ENCODE data around the gene DHX9. TPM values are rescaled to one million over a fixed set of nuclear protein-coding genes. Genes with fewer than 3 reads are reported as not detected.
A peak's percentile ranks its signal among the peaks of the same experiment; 100 is the strongest.

The DHX9 gene
- total RNA-seq, 1 experiment from 2014 or later: 336 TPM

DNA sequence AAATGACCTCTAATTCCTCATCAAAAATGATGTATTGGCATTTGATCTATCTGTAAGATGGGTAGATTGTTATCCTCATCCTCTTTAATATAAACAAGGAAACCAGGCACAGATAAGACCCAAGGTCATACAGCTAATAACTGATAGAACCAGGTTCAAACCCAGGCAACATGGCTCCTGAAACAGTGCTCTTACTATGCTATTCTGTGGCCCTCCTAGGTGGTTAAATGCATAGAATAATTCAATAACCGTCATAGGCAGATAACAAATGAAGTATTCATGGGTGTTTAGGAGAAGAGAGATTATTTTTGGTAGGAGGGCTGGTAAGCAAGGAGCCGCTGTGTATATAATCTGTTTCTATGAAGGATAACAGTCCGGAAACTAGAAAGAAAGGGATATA is 46.4 kb downstream of the DHX9 start:
- WGBS (ENCODE audit: extremely low coverage, insufficient read length, low lambda C conversion rate): no CpG with 5 or more reads among the region's 3 CpGs
- H3K27ac Mint-ChIP-seq: peak overlapping the region in 1 of 3 experiments; percentile 30; a peak in 1 of 7 replicates

More for the DNA sequence above, 46.4 kb downstream of the DHX9 start:
- H3K23me2 ChIP-seq (ENCODE audit: insufficient read length, low read depth, low read length, poor library complexity, severe bottlenecking): no peaks in the 10 kb centered on the region
- H3K23ac ChIP-seq (ENCODE audit: insufficient read length, low read depth, low read length): no peak overlapping the region
- no peak overlapping the region for H3K18ac ChIP-seq (ENCODE audit: insufficient read length, low read depth, low read length)
- no peak overlapping the region for H2BK120ac ChIP-seq (ENCODE audit: low read depth, low read length, poor library complexity, severe bottlenecking)
- H3K9ac ChIP-seq (ENCODE audit: extremely low read depth, insufficient read length, low read length): no peak overlapping the region
- H2BK20ac ChIP-seq (ENCODE audit: low read depth, low read length, poor library complexity, severe bottlenecking): no peak overlapping the region
- H4K91ac ChIP-seq (ENCODE audit: insufficient read length, low read depth, low read length): no peak overlapping the region
- H3K4me1 Mint-ChIP-seq: no peaks in the 10 kb centered on the region
- no peak overlapping the region for H3K27ac ChIP-seq (ENCODE audit: insufficient read length, low read depth, low read length)
- no peak overlapping the region for H4K5ac ChIP-seq (ENCODE audit: insufficient read length, low read depth, low read length)
- H3K9me3 ChIP-seq (ENCODE audit: control insufficient read depth, low read depth, low read length): no peaks in the 10 kb centered on the region
- no peak overlapping the region for H2BK12ac ChIP-seq (ENCODE audit: insufficient read length, low read depth, low read length)
- no peaks in the 10 kb centered on the region for H3K27me3 ChIP-seq (ENCODE audit: insufficient read depth, low read length)
- no peak overlapping the region for H2AK5ac ChIP-seq (ENCODE audit: insufficient read length, low read length)
- no peak overlapping the region for H4K8ac ChIP-seq (replicated peaks; ENCODE audit: insufficient read length, low read depth, low read length)
- no peak overlapping the region for H2BK15ac ChIP-seq (ENCODE audit: low read depth, low read length)
- H3K79me2 ChIP-seq (ENCODE audit: insufficient read depth, low read length): no peaks in the 10 kb centered on the region
- no peak overlapping the region for H3K4ac ChIP-seq (ENCODE audit: low read depth, low read length)
- H3K14ac ChIP-seq (ENCODE audit: insufficient read depth, low read length): no peak overlapping the region
- H2AFZ ChIP-seq (ENCODE audit: low read length): no peak overlapping the region
- no peaks in the 10 kb centered on the region for H3K4me1 ChIP-seq (ENCODE audit: insufficient read depth, low read length)
- TF ChIP-seq, protein P1, sequence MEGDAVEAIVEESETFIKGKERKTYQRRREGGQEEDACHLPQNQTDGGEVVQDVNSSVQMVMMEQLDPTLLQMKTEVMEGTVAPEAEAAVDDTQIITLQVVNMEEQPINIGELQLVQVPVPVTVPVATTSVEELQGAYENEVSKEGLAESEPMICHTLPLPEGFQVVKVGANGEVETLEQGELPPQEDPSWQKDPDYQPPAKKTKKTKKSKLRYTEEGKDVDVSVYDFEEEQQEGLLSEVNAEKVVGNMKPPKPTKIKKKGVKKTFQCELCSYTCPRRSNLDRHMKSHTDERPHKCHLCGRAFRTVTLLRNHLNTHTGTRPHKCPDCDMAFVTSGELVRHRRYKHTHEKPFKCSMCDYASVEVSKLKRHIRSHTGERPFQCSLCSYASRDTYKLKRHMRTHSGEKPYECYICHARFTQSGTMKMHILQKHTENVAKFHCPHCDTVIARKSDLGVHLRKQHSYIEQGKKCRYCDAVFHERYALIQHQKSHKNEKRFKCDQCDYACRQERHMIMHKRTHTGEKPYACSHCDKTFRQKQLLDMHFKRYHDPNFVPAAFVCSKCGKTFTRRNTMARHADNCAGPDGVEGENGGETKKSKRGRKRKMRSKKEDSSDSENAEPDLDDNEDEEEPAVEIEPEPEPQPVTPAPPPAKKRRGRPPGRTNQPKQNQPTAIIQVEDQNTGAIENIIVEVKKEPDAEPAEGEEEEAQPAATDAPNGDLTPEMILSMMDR (conservative IDR thresholded peaks at IDR 0.05): no peak
- peaks cover 55 to 84% (median 74%) of the 10 kb centered on the region in 3 experiments for H3K36me3 Mint-ChIP-seq (ENCODE audit: insufficient read depth in 1 of 3, low read depth in 3 of 3)
- no peaks in the 10 kb centered on the region for H3K79me1 ChIP-seq (ENCODE audit: insufficient read depth, low read depth, low read length, poor library complexity, severe bottlenecking)
- H3T11ph ChIP-seq (ENCODE audit: low read length): no peak overlapping the region
- no peak overlapping the region for H3K56ac ChIP-seq (ENCODE audit: insufficient read length, low read depth, low read length)
- H3K9me3 Mint-ChIP-seq: no peaks in the 10 kb centered on the region
- DNase-seq: no peak
- H2BK5ac ChIP-seq (ENCODE audit: insufficient read length, low read length): no peak overlapping the region
- no peaks in the 10 kb centered on the region for H3K27me3 Mint-ChIP-seq (ENCODE audit: low read depth)
- H4K20me1 ChIP-seq (ENCODE audit: control insufficient read depth, insufficient read depth, insufficient read length): no peaks in the 10 kb centered on the region
- no peak overlapping the region for H3K4me3 Mint-ChIP-seq
- H3K4me2 ChIP-seq (ENCODE audit: insufficient read depth, insufficient read length, low read length): no peak overlapping the region
